ENCODE data around the gene HKDC1. TPM values are rescaled to one million over a fixed set of nuclear protein-coding genes. Genes with fewer than 3 reads are reported as not detected.
A peak's percentile ranks its signal among the peaks of the same experiment; 100 is the strongest.
"Not testable (repeated sequence)": the region's sequence is repeated elsewhere in the genome, so short reads cannot be mapped to it uniquely, and the experiment has no call there.

Gene HKDC1
- total RNA-seq, 1 experiment from 2014 or later, result not detected

DNA sequence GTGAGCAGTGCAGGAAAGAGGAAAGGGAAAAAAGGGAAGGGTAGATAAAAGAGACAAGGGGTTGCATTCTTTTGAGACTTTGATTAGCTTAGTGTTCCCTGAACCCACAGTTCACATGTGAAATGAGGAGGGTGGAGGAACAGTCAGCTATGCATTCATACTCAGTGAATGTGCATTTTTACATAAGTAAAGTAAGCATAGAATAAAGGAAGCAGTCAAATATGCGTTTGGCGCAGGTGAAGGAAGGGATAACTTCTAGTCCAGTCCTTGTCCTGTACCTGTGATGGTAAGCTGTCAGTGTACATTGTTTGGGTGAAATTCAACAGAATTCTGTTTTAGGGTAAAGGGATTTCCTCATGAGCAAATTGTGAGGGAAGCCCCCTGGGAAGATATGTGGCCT, 86.3 kb downstream of the HKDC1 start:
- Histone ChIP-seq H3K4me2 (ENCODE audit: low read depth, low read length, poor library complexity, severe bottlenecking) (no peak overlapping the region), H3K79me2 (ENCODE audit: low read length) (no peaks in the 10 kb centered on the region), H3K9ac (ENCODE audit: low read length) (no peak overlapping the region), H3K27me3 (ENCODE audit: low read length) (no peaks in the 10 kb centered on the region), H3K36me3 (ENCODE audit: insufficient read depth, low read length) (no peaks in the 10 kb centered on the region), H3K27ac (ENCODE audit: low read length) (no peak overlapping the region), H2AFZ (ENCODE audit: low read length) (no peak overlapping the region), H3K4me1 (ENCODE audit: low read length) (no peaks in the 10 kb centered on the region), H4K20me1 (ENCODE audit: insufficient read depth, low read depth, low read length) (no peaks in the 10 kb centered on the region), H3K9me3 (ENCODE audit: low read length) (no peaks in the 10 kb centered on the region), H3K9me2 (replicated peaks; ENCODE audit: insufficient read depth, low read length) (no peaks in the 10 kb centered on the region), H3K4me3 (ENCODE audit: low read length) (no peak overlapping the region)
- DNase-seq, result no peak

GRCh38 chr10:69307434-69307833, 87.3 kb downstream of the HKDC1 start:
- Histone ChIP-seq H3K79me2 (ENCODE audit: low read length) (no peaks in the 10 kb centered on the region), H3K9me2 (replicated peaks; ENCODE audit: insufficient read depth, low read length) (no peaks in the 10 kb centered on the region), H4K20me1 (ENCODE audit: insufficient read depth, low read depth, low read length) (no peaks in the 10 kb centered on the region), H3K27ac (ENCODE audit: low read length) (no peak overlapping the region), H2AFZ (ENCODE audit: low read length) (no peak overlapping the region), H3K36me3 (ENCODE audit: insufficient read depth, low read length) (no peaks in the 10 kb centered on the region), H3K9me3 (ENCODE audit: low read length) (no peaks in the 10 kb centered on the region), H3K4me1 (ENCODE audit: low read length) (no peaks in the 10 kb centered on the region), H3K4me3 (ENCODE audit: low read length) (no peak overlapping the region), H3K9ac (ENCODE audit: low read length) (no peak overlapping the region), H3K4me2 (ENCODE audit: low read depth, low read length, poor library complexity, severe bottlenecking) (no peak overlapping the region), H3K27me3 (ENCODE audit: low read length) (no peaks in the 10 kb centered on the region)
- DNase-seq, result no peak

- not testable (repeated sequence) for H3K36me3 ChIP-seq (ENCODE audit: insufficient read depth, low read length); H3K4me3 ChIP-seq (ENCODE audit: low read length); H3K4me2 ChIP-seq (ENCODE audit: low read depth, low read length, poor library complexity, severe bottlenecking); H3K27me3 ChIP-seq (ENCODE audit: low read length); H2AFZ ChIP-seq (ENCODE audit: low read length); H3K9me2 ChIP-seq (replicated peaks; ENCODE audit: insufficient read depth, low read length); DNase-seq; H3K9ac ChIP-seq (ENCODE audit: low read length); H3K79me2 ChIP-seq (ENCODE audit: low read length); H4K20me1 ChIP-seq (ENCODE audit: insufficient read depth, low read depth, low read length); H3K4me1 ChIP-seq (ENCODE audit: low read length); H3K27ac ChIP-seq (ENCODE audit: low read length); H3K9me3 ChIP-seq (ENCODE audit: low read length)
Measured at GRCh38 chr10:69308304-69308703, 88.2 kb downstream of the HKDC1 start.

GRCh38 chr10:69311309-69311708, 91.2 kb downstream of the HKDC1 start:
- Histone ChIP-seq H3K27ac (ENCODE audit: low read length) (no peak overlapping the region), H3K79me2 (ENCODE audit: low read length) (no peaks in the 10 kb centered on the region), H3K36me3 (ENCODE audit: insufficient read depth, low read length) (no peaks in the 10 kb centered on the region), H2AFZ (ENCODE audit: low read length) (no peak overlapping the region), H3K9ac (ENCODE audit: low read length) (no peak overlapping the region), H3K9me3 (ENCODE audit: low read length) (no peaks in the 10 kb centered on the region), H3K4me1 (ENCODE audit: low read length) (no peaks in the 10 kb centered on the region), H3K4me3 (ENCODE audit: low read length) (no peak overlapping the region), H3K9me2 (replicated peaks; ENCODE audit: insufficient read depth, low read length) (no peaks in the 10 kb centered on the region), H3K27me3 (ENCODE audit: low read length) (no peaks in the 10 kb centered on the region), H4K20me1 (ENCODE audit: insufficient read depth, low read depth, low read length) (no peaks in the 10 kb centered on the region), H3K4me2 (ENCODE audit: low read depth, low read length, poor library complexity, severe bottlenecking) (no peak overlapping the region)
- DNase-seq, result no peak

- H3K4me2 ChIP-seq (ENCODE audit: low read depth, low read length, poor library complexity, severe bottlenecking), result no peak overlapping the region
- no peaks in the 10 kb centered on the region for H3K36me3 ChIP-seq (ENCODE audit: insufficient read depth, low read length)
- H3K4me3 ChIP-seq (ENCODE audit: low read length), result no peak overlapping the region
- no peaks in the 10 kb centered on the region for H3K9me2 ChIP-seq (replicated peaks; ENCODE audit: insufficient read depth, low read length)
- H3K27me3 ChIP-seq (ENCODE audit: low read length), result no peaks in the 10 kb centered on the region
- H2AFZ ChIP-seq (ENCODE audit: low read length), result no peak overlapping the region
- H3K9me3 ChIP-seq (ENCODE audit: low read length), result no peaks in the 10 kb centered on the region
- H3K9ac ChIP-seq (ENCODE audit: low read length), result no peak overlapping the region
- no peak overlapping the region for H3K27ac ChIP-seq (ENCODE audit: low read length)
- no peaks in the 10 kb centered on the region for H4K20me1 ChIP-seq (ENCODE audit: insufficient read depth, low read depth, low read length)
- DNase-seq, result no peak
- peaks cover 8% of the 10 kb centered on the region for H3K4me1 ChIP-seq (ENCODE audit: low read length)
- no peaks in the 10 kb centered on the region for H3K79me2 ChIP-seq (ENCODE audit: low read length)
Measured at GRCh38 chr10:69312528-69312927, 92.4 kb downstream of the HKDC1 start.

GRCh38 chr10:69315100-69315542, 95.0 kb downstream of the HKDC1 start:
- no peaks in the 10 kb centered on the region for H3K9me3 ChIP-seq (ENCODE audit: low read length)
- no peaks in the 10 kb centered on the region for H3K9me2 ChIP-seq (replicated peaks; ENCODE audit: insufficient read depth, low read length)
- H3K36me3 ChIP-seq (ENCODE audit: insufficient read depth, low read length), result no peaks in the 10 kb centered on the region
- no peaks in the 10 kb centered on the region for H3K27me3 ChIP-seq (ENCODE audit: low read length)
- no peak for DNase-seq
- H3K4me3 ChIP-seq (ENCODE audit: low read length), result no peak overlapping the region
- H4K20me1 ChIP-seq (ENCODE audit: insufficient read depth, low read depth, low read length), result peaks cover 6% of the 10 kb centered on the region; the same call in 1 of the 2 replicates
- peaks cover 15% of the 10 kb centered on the region for H3K4me1 ChIP-seq (ENCODE audit: low read length)
- H2AFZ ChIP-seq (ENCODE audit: low read length), result no peak overlapping the region
- peaks cover 15% of the 10 kb centered on the region for H3K79me2 ChIP-seq (ENCODE audit: low read length)
- H3K4me2 ChIP-seq (ENCODE audit: low read depth, low read length, poor library complexity, severe bottlenecking), result no peak overlapping the region
- no peak overlapping the region for H3K27ac ChIP-seq (ENCODE audit: low read length)
- H3K9ac ChIP-seq (ENCODE audit: low read length), result no peak overlapping the region

DNA sequence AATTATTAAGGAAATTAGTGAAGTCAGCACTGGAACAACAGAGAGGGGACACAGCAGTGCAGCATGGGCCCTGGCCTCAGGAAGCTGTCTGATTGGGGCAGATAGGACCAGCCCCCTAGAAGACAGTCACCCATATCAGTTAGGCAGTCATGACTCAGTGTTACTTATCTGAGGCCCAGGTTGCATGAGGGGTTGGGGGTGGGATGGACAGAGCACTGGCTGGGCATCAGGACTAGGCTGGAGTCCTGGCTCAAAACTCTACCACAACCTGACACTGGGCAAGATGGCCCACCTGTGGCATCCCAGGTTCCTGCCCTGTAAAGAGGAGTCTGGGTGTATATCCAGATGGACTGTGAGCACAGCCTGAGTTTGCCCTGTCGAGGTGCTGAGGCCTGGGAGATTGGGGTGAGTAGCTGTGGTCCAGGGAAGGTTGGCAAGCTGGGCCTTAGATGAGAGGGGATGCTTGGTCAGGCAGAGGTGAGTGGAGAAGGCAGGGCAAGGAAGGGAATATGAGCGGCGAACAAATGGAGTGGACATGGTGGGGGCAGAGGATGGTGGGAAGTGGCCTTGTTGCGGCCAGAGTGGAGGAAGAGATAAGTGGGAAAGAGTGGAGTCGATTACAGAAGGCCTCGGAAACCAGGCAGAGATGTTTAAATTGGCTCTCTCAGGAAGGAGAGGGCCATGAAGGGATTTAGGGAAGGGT, 95.6 kb downstream of the HKDC1 start:
- Histone ChIP-seq H3K4me3 (ENCODE audit: low read length) (no peak overlapping the region), H3K9ac (ENCODE audit: low read length) (no peak overlapping the region), H2AFZ (ENCODE audit: low read length) (no peak overlapping the region), H3K36me3 (ENCODE audit: insufficient read depth, low read length) (no peaks in the 10 kb centered on the region), H3K27me3 (ENCODE audit: low read length) (no peaks in the 10 kb centered on the region), H3K9me2 (replicated peaks; ENCODE audit: insufficient read depth, low read length) (no peaks in the 10 kb centered on the region), H3K4me1 (ENCODE audit: low read length) (peaks cover 21% of the 10 kb centered on the region), H3K4me2 (ENCODE audit: low read depth, low read length, poor library complexity, severe bottlenecking) (no peak overlapping the region), H4K20me1 (ENCODE audit: insufficient read depth, low read depth, low read length) (peaks cover 13% of the 10 kb centered on the region; the same call in 1 of the 2 replicates), H3K9me3 (ENCODE audit: low read length) (no peaks in the 10 kb centered on the region), H3K79me2 (ENCODE audit: low read length) (peaks cover 21% of the 10 kb centered on the region), H3K27ac (ENCODE audit: low read length) (no peak overlapping the region)
- no peak for DNase-seq

DNA sequence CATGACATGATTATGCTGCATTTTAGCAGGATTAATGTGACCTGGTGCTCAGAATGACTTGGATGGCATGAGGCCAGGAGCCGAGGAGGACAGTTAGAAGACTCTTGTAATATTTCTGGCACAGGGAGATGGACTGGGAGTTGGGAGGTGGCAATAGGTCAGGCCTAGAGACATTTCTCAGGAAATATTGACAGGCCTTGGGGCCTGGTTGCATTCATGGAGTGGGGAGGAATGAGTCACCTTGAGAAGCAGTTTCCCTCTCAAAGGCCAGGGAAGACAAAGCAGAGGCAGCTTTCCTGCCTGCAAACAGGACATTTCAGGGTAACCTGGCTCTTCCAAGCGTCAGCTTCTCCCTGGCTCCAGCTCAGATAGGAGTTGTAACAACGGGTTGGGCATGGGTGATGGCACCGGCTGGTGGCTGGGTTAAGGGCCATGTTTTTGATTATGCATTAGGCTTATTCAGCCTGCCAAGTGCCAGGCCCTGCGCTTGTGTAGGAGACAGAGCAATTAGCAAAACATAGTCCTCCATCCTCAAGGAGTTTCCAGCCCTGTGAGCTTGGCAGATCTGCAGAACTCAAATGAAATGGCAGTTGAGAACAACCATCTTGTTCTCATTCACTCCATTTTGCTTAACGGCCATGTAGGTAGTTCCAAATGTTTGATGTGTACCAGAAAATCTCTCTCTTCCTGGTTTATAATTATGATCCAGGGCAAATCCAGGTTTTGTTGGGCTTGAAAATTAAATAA, 96.4 kb downstream of the HKDC1 start:
- Histone ChIP-seq H3K4me2 (ENCODE audit: low read depth, low read length, poor library complexity, severe bottlenecking) (peak overlapping the region; percentile 69), H2AFZ (ENCODE audit: low read length) (no peak overlapping the region)

More for the DNA sequence above, 96.4 kb downstream of the HKDC1 start:
- no peak for DNase-seq
- Histone ChIP-seq H3K9me2 (replicated peaks; ENCODE audit: insufficient read depth, low read length) (no peaks in the 10 kb centered on the region), H3K4me1 (ENCODE audit: low read length) (peaks cover 28% of the 10 kb centered on the region), H3K27me3 (ENCODE audit: low read length) (no peaks in the 10 kb centered on the region), H3K79me2 (ENCODE audit: low read length) (peaks cover 29% of the 10 kb centered on the region), H4K20me1 (ENCODE audit: insufficient read depth, low read depth, low read length) (peaks cover 20% of the 10 kb centered on the region; the same call in 1 of the 2 replicates), H3K9me3 (ENCODE audit: low read length) (no peaks in the 10 kb centered on the region), H3K27ac (ENCODE audit: low read length) (0 out of 2 replicates have a peak overlapping the region, but pooled peaks have one; percentile 85), H3K9ac (ENCODE audit: low read length) (no peak overlapping the region), H3K36me3 (ENCODE audit: insufficient read depth, low read length) (no peaks in the 10 kb centered on the region), H3K4me3 (ENCODE audit: low read length) (no peak overlapping the region)

Data from Karpas-422 (cell line).